Gastrocnemius medialis (tissue), 4 donors: Measurements from ENCODE around the gene SCP2.

Experiments
- POLR2A ChIP-seq, 2 donors: fragments of 450-650 bp; IDR thresholded peaks; one replicate each; pipeline ENCODE4 v1.6.1; 2017; ENCODE audit warnings: antibody characterized with exemption in 2 of 2, mild to moderate bottlenecking in 2 of 2, moderate library complexity in 2 of 2
- TF ChIP-seq, protein P1 (sequence below), 5 experiments: fragments of 450-650 bp in 3 of 5; fragments of 200-600 bp in 2 of 5; sonication (generic) in 2 of 5; IDR thresholded peaks in 4 of 5; conservative IDR thresholded peaks in 1 of 5; 1 replicate in 4 of 5; 2 replicates in 1 of 5; pipeline ENCODE4 v1.5.1; 2016 to 2019; ENCODE audit warnings: antibody characterized with exemption in 5 of 5, mild to moderate bottlenecking in 3 of 5, moderate library complexity in 3 of 5

DNA sequence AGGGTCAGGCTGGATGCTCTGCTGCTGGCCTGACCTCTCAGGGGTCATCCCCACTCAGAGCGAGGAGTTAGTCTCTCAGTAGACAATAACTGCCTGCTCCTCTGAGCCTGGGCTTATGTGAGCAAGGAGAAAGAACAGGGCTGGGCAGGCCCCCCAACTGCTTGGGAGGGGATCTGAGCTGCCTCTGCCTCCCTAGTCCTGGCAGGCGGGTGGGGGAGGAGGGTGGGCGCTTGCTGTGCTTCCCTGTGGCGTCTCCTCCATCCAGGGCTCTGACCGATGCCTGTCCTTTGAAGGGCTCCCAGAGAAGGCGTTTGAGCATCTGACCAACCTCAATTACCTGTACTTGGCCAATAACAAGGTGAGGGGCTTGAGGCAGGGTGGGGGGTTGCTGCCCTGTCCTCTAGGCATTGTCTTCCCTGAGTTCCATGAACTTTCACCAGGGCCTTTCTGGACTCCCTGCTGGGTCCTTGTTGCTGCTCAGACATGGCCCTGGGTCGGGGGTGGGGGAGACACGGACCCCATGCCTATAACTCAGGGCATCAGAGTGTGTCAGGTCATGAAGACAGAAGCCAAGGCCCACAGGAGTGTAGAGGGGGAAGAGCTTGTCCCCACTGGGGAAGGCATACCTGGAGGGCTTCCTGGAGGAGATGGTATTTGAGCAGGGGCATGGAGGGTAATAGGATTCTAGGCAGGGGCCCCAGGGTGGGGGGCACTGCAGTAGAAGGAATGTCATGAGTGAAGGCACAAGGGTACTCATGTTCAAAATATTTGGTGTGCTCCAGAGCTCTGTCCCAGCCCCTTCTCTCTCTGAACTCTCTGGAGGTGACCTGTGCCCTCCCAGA lies 147.5 kb downstream of the SCP2 start:
- TF ChIP-seq, protein P1, sequence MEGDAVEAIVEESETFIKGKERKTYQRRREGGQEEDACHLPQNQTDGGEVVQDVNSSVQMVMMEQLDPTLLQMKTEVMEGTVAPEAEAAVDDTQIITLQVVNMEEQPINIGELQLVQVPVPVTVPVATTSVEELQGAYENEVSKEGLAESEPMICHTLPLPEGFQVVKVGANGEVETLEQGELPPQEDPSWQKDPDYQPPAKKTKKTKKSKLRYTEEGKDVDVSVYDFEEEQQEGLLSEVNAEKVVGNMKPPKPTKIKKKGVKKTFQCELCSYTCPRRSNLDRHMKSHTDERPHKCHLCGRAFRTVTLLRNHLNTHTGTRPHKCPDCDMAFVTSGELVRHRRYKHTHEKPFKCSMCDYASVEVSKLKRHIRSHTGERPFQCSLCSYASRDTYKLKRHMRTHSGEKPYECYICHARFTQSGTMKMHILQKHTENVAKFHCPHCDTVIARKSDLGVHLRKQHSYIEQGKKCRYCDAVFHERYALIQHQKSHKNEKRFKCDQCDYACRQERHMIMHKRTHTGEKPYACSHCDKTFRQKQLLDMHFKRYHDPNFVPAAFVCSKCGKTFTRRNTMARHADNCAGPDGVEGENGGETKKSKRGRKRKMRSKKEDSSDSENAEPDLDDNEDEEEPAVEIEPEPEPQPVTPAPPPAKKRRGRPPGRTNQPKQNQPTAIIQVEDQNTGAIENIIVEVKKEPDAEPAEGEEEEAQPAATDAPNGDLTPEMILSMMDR (IDR thresholded peaks at IDR 0.05 in 4 of 5, conservative IDR thresholded peaks at IDR 0.05 in 1 of 5) = no peak
- TF ChIP-seq POLR2A (IDR thresholded peaks at IDR 0.05) = no peak
